GM18861 (cell line): ENCODE measurements around the gene RIOK2.

Source experiments
- ATAC-seq: cut with Tn5 transposase; IDR thresholded peaks from one replicate; pipeline ENCODE4 v1.9.1; 2021; ENCODE audit not compliant: unreplicated experiment

RIOK2 gene

DNA sequence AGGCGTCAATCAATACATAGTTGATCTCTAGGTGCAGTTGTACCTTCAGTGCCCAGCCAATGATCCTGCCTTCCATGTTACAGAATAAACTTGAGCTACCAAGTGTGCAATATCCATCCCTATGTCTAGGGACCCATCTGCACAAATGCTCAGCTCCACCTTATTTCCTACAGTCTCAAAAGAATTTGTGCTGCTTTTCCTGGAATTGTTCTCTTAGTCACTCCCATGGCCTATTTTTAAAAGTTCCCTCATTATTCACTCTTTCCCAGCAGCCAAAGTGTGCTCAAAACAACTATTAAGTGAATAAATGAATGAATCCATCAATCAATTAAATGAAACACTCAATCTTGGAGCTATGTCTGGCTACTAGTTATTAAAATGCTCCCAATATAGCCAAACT lies 55.3 kb downstream of the RIOK2 start:
- no peak for ATAC-seq

DNA sequence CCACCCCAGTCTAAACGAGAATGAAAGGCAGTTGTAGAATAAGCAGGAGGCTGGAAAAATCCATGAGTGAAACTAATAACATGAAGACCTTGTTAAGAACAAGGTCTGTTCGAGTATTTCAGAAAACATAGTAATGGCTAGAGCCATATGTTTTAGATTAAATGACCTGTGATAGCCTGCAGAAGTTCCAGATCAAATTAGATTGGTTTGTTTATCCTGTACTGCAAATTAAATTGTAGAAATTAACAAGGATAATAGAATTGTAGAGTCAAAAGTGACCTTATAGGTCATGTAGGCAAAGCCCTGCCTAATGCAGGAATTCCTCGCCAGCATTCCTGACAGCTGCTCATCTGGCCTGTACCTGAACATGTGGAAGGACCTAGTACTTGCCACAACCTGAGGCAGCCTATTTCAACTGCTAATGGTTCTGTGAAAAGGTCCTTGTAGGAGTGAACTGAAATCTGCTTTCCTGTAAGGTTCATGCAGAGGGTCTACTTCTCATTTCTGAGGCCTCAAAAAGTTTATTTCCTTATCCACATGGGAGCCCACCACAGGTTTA lies 57.8 kb downstream of the RIOK2 start:
- ATAC-seq = no peak

DNA sequence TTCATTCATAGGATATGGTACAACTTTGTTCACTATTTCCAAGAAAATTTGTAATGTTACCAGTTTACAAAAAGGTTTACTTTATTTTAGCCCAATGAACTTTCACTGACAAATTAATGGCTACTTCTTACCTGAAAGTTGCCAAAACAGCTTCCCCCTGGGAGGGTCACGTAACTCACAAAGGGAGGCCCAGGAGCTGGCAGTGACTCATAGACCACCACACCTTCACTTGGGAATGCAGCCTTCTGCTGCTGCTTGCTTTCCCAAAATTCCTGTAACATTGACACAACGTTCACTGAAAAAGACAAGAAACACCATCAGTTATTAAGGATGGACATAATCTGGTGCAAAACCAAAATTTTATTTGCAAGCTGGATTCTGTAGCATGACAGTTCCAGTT lies 58.7 kb downstream of the RIOK2 start:
- no peak for ATAC-seq

DNA sequence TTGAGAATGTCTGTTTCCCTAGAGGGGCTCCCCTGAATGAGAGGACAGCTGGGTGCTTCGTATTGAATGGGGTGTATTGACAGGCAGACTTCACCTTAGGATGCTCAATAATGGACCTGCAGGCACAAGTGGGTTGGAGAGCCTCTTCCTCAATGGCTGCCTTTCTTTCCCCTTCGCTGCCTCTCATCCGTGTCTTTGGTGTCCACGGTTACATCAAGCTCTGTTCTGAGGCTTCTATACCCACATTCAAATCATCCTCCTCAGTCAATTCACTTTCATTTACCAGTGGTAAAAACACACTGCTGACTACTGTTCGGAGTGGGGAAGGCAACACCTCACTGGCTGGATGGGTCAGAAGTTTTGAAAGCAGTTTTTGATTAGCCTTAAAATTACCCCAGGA lies 61.2 kb downstream of the RIOK2 start:
- ATAC-seq = no peak

DNA sequence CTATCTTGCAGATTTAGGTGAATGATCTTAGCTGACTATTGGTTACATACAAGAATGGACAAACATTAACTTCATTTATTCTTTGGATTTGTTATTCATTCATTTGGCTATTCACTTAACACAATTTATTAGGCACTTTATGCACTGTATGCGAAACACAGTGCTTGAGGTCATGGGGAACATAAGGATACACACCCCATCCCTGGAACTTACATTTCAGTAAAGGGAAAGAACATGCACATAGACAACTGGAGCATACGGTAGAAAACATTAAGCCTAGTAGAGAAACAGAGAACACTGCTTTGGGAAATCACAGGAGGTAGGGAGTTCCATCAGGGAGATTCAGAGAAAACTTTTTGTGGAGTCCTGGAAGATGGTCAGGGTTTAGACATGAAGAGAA lies 62.9 kb downstream of the RIOK2 start:
- no peak for ATAC-seq

DNA sequence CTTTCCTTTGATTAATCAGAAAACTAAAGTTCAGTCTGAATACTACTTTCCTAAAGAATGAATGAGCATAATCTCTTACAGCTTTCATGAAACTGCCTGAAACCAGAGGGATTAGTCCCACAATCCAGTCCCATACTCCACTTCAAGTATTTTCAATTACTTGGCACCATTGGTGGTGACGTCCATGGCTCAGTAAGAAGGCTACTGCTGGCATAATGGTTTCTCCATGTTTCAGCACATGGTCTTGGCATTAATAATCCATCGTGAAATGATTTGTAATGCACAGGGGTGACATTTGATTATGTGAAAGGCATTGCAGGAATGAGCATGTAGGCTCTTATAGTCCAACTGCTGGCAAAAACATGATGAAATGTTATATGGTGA lies 64.0 kb downstream of the RIOK2 start:
- ATAC-seq = no peak

DNA sequence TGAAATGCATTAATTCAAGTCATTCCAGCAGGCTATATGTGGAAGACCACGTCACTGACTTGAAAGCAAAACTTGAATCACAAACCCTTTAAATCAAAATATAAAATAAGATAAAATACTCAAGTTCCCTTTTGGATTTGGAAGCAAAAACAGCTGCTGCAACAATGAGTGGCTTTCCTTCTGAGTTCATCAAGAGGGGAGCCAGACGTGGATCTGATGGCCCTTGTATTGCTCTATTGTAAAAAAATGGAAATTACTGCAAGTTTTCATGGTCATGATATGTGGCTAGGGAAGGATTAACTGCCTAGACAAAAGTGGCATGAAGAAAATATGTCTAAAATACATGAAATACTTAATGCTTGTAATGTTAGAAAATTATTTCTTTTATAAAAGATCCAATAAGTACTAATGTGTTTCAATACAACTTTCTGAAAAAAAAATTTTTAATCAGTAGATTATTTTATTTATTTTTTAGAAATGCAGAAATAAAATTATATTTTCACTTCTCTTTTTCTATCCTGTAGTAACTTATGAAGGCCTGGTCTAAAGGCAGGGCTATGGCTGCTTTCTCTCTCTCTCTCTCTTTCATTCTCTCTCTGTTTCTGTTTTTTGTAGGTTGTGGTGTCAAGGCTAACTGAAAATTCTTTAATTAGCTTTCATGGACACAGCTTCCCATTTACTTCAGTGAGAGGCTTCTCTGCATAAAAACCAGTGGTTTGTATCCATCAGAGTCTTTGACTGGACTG lies 64.6 kb downstream of the RIOK2 start:
- no peak for ATAC-seq

DNA sequence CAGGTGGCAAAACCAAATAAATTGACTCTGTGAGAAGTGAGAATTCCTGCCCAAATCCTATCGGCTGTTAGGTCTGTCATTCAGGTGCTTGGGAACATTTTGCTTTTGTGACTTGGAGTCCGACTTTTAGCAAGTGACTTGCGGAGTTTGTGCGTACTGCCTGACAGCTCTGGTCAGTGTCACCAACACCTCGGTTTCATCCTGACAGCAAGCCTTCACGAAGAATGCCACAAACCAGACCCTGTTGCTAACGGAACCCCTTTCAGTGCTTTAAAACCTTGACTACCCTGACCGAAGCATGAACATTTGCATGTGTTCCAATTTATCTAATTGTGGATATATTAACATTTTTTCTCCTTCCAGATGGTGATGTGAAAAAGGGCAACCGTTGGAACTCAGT lies 67.1 kb downstream of the RIOK2 start:
- no peak for ATAC-seq

DNA sequence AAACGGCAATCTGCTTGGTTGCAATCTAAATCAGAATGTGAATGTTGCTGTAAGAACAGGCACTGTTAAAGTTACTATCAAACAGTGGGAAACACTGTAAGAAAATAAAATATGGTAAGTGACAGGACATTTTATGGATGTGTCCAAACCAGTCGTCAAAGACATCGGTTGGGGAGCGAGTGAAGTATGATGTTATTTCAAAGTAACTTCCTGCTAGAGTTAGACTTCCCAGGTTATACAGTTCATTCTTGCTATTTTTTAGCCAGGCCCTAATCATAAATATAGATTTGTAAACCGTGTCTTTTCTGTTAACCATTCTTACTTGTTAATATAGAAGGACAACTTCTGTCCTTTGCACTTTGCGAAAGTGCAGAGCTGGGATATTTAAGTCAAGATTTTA lies 70.8 kb downstream of the RIOK2 start:
- no peak for ATAC-seq

DNA sequence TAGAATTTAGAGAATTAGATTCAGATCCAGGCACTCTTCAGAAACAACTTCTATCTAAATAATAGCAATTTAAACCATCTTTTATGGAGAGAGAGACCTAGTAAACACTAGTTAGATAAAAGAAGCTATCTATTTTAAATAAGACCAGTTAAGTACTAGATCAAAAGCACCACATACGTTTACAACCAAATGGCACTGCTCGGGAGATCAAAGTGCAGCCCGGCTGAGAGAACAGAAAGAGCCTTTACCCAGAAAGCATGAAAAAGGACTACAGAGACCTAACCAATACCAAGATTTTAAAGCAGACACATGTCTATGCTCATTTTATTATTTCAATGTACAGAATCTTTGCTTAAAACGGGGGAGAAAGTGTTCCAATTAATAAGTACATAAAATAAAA lies 71.4 kb downstream of the RIOK2 start:
- ATAC-seq = no peak

DNA sequence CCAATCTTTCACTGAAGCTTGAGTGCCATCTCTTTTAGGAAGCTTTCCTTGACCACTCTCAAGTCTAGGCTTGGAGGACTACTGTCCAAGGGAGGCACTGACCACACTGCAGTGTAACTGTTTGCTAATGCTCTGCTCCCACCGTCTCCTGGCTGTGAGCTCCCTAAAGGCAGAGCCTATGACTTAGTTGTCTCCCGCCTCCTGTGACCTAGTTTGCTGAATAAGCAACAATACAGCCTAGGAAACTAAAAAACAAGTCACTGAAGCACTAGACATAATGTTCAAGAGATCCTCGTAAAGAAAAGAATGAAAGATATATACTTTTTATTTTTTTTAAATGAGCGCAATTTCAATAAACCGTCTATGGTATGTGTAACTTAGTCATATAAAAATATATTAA lies 72.0 kb downstream of the RIOK2 start:
- no peak for ATAC-seq
